ENCODE data around the gene CRYBA2. TPM values are rescaled to one million over a fixed set of nuclear protein-coding genes. Genes with fewer than 3 reads are reported as not detected.

The CRYBA2 gene
- total and polyA plus RNA-seq, 9 of the 15 experiments (the other 6 are each of a cell fraction or from before 2014, with no cell fraction given) = 0.11 to 1.8 (median 0.62) TPM; not detected in 5

- FAIRE-seq (no peak), ATAC-seq (no peak), DNase-seq (ENCODE audit: extremely low read depth in 1 of 4, low spot score in 3 of 4) (no peak)
- H2AFZ ChIP-seq (ENCODE audit: low read depth, low read length) = no peak overlapping the region
- no peak for TF ChIP-seq ZNF589 (CRISPR knock-in tag; IDR thresholded peaks at IDR 0.05; ENCODE audit: low read depth)
- POLR2A ChIA-PET = interaction anchor here (0.7 to 0.9 kb wide), 2 partner anchors 14 to 16 kb away, joined by 3 read pairs; no protein-coding TSS in a partner anchor
- H3K9me3 ChIP-seq (replicated peaks; ENCODE audit: control insufficient read depth, insufficient read depth, low read depth, low read length) = no peaks in the 10 kb centered on the region
- CTCF ChIA-PET (ENCODE audit: low intra/inter-chr PET ratio) = no interaction called here
- H4K20me1 ChIP-seq (replicated peaks; ENCODE audit: control insufficient read depth, insufficient read depth, low read length) = no peaks in the 10 kb centered on the region
- no peak overlapping the region for H3K4me3 ChIP-seq
- no TSS peak for BruUV-seq (replicated peaks)
- no peaks in the 10 kb centered on the region for H3K9me1 ChIP-seq (ENCODE audit: control insufficient read depth, insufficient read depth, low read length)
- intact Hi-C loops (cut with micrococcal nuclease) (loop anchor here (5.0 kb wide), 1 partner anchor 65 kb away; no protein-coding TSS in a partner anchor), in situ Hi-C loops (cut with MboI) (no loop called here)
- H3K36me3 ChIP-seq (ENCODE audit: control insufficient read depth, insufficient read depth, low read length) = no peaks in the 10 kb centered on the region
- 11% methylated on average over 7 of the region's 7 CpGs for WGBS (ENCODE audit: insufficient coverage, low coverage, missing lambda C conversion rate)
- no peaks in the 10 kb centered on the region for H3K79me2 ChIP-seq (ENCODE audit: control insufficient read depth, insufficient read depth, low read length)
- no peak overlapping the region for H3K4me2 ChIP-seq (ENCODE audit: insufficient read depth, low read length)
- H3K9ac ChIP-seq (ENCODE audit: insufficient read depth in 1 of 2, low read depth in 2 of 2, low read length in 2 of 2) = no peak overlapping the region
- peaks cover 0 to 36% of the 10 kb centered on the region in 2 experiments; a peak in 3 of 5 replicates for H3K27me3 ChIP-seq (ENCODE audit: control insufficient read depth in 2 of 2, insufficient read depth in 2 of 2, low read length in 2 of 2)
- no peak overlapping the region for H3K27ac ChIP-seq (ENCODE audit: extremely low read depth, low read depth, low read length)
- H3K4me1 ChIP-seq (replicated peaks in 1 of 2; ENCODE audit: control insufficient read depth in 2 of 2, insufficient read depth in 2 of 2, low read length in 2 of 2) = peaks cover 2 to 24% of the 10 kb centered on the region in 2 experiments; a peak in 3 of 5 replicates
Observed at GRCh38 chr2:218992196-218992595, 1.0 kb downstream of the CRYBA2 start.

GRCh38 chr2:218991674-218992168 is 1.5 kb downstream of the CRYBA2 start:
- no TSS peak for BruUV-seq (replicated peaks)
- H4K20me1 ChIP-seq (replicated peaks; ENCODE audit: control insufficient read depth, insufficient read depth, low read length) = no peaks in the 10 kb centered on the region
- no peak overlapping the region for H3K4me3 ChIP-seq
- H3K4me1 ChIP-seq (replicated peaks in 1 of 2; ENCODE audit: control insufficient read depth in 2 of 2, insufficient read depth in 2 of 2, low read length in 2 of 2) = peaks cover 2 to 24% of the 10 kb centered on the region in 2 experiments; a peak in 3 of 5 replicates
- ATAC-seq (no peak), DNase-seq (ENCODE audit: extremely low read depth in 1 of 4, low spot score in 3 of 4) (peak; percentile 16 to 49 (median 40)), FAIRE-seq (no peak)
- in situ Hi-C loops (cut with MboI) = no loop called here
- no peak overlapping the region for H3K27ac ChIP-seq (ENCODE audit: extremely low read depth, low read depth, low read length)
- intact Hi-C loops (cut with micrococcal nuclease) = loop anchor here (5.0 kb wide), 1 partner anchor 66 kb away; no protein-coding TSS in a partner anchor
- H3K4me2 ChIP-seq (ENCODE audit: insufficient read depth, low read length) = no peak overlapping the region
- H3K9me3 ChIP-seq (replicated peaks; ENCODE audit: control insufficient read depth, insufficient read depth, low read depth, low read length) = no peaks in the 10 kb centered on the region
- ChIA-PET CTCF (ENCODE audit: low intra/inter-chr PET ratio) (no interaction called here), POLR2A (interaction anchor here (0.7 to 0.9 kb wide), 2 partner anchors 14 to 15 kb away, joined by 3 read pairs; no protein-coding TSS in a partner anchor)
- 3% methylated on average over 13 of the region's 13 CpGs for WGBS (ENCODE audit: insufficient coverage, low coverage, missing lambda C conversion rate)
- H3K9ac ChIP-seq (ENCODE audit: insufficient read depth in 1 of 2, low read depth in 2 of 2, low read length in 2 of 2) = no peak overlapping the region
- no peaks in the 10 kb centered on the region for H3K9me1 ChIP-seq (ENCODE audit: control insufficient read depth, insufficient read depth, low read length)
- peaks cover 0 to 39% of the 10 kb centered on the region in 2 experiments; a peak in 3 of 5 replicates for H3K27me3 ChIP-seq (ENCODE audit: control insufficient read depth in 2 of 2, insufficient read depth in 2 of 2, low read length in 2 of 2)
- H3K79me2 ChIP-seq (ENCODE audit: control insufficient read depth, insufficient read depth, low read length) = no peaks in the 10 kb centered on the region
- H2AFZ ChIP-seq (ENCODE audit: low read depth, low read length) = no peak overlapping the region
- no peaks in the 10 kb centered on the region for H3K36me3 ChIP-seq (ENCODE audit: control insufficient read depth, insufficient read depth, low read length)
- TF ChIP-seq ZFPM2 (CRISPR knock-in tag; IDR thresholded peaks at IDR 0.05) (no peak), MNT (conservative IDR thresholded peaks at IDR 0.05) (peak in 1 of 2 experiments; percentile 51; a peak in 1 of 4 replicates), ZNF263 (CRISPR knock-in tag; IDR thresholded peaks at IDR 0.05; ENCODE audit: borderline replicate concordance) (peak; percentile 26; the same call in 1 of the 2 replicates), AFF1 (IDR thresholded peaks at IDR 0.05; ENCODE audit: low read depth in 1 of 2, partially characterized antibody in 2 of 2) (peak in 1 of 2 experiments; percentile 25), ZC3H8 (IDR thresholded peaks at IDR 0.05) (no peak), E2F3 (CRISPR knock-in tag; IDR thresholded peaks at IDR 0.05) (no peak), ELF1 (tag; IDR thresholded peaks at IDR 0.05) (no peak), TEAD1 (CRISPR knock-in tag; IDR thresholded peaks at IDR 0.05) (peak in 1 of 2 experiments; percentile 84; a peak in 1 of 4 replicates)

All from K562 (cell line).